ENCODE results near the gene LOX. TPM values are rescaled to one million over a fixed set of nuclear protein-coding genes. Genes with fewer than 3 reads are reported as not detected.

LOX gene
- total and polyA plus RNA-seq, 9 of the 15 experiments (the other 6 are each of a cell fraction or from before 2014, with no cell fraction given) = 0.06 to 0.09 TPM; not detected in 7

GRCh38 chr5:122050959-122051358, 27.1 kb downstream of the LOX start:
- no peaks in the 10 kb centered on the region for H3K9me3 ChIP-seq (replicated peaks; ENCODE audit: control insufficient read depth, insufficient read depth, low read depth, low read length)
- H3K4me3 ChIP-seq = no peak overlapping the region
- H3K36me3 ChIP-seq (ENCODE audit: control insufficient read depth, insufficient read depth, low read length) = no peaks in the 10 kb centered on the region
- FAIRE-seq (no peak), DNase-seq (ENCODE audit: extremely low read depth in 1 of 4, low spot score in 3 of 4) (no peak), ATAC-seq (no peak)
- ChIA-PET CTCF (ENCODE audit: low intra/inter-chr PET ratio) (no interaction called here), POLR2A (interaction anchor here (0.7 kb wide), 1 partner anchor 20 kb away, joined by 3 read pairs; no protein-coding TSS in a partner anchor)
- H2AFZ ChIP-seq (ENCODE audit: low read depth, low read length) = no peak overlapping the region
- no peaks in the 10 kb centered on the region for H3K27me3 ChIP-seq (ENCODE audit: control insufficient read depth in 2 of 2, insufficient read depth in 2 of 2, low read length in 2 of 2)
- H3K79me2 ChIP-seq (ENCODE audit: control insufficient read depth, insufficient read depth, low read length) = no peaks in the 10 kb centered on the region
- TF ChIP-seq C11orf30 (IDR thresholded peaks at IDR 0.05; ENCODE audit: low read depth) (peak; percentile 71), OTX1 (CRISPR knock-in tag; IDR thresholded peaks at IDR 0.05) (no peak), ZNF316 (IDR thresholded peaks at IDR 0.05) (peak; percentile 91)
- BruUV-seq (replicated peaks) = no TSS peak
- no peaks in the 10 kb centered on the region for H3K4me1 ChIP-seq (replicated peaks in 1 of 2; ENCODE audit: control insufficient read depth in 2 of 2, insufficient read depth in 2 of 2, low read length in 2 of 2)
- no peaks in the 10 kb centered on the region for H3K9me1 ChIP-seq (ENCODE audit: control insufficient read depth, insufficient read depth, low read length)
- no peak overlapping the region for H3K4me2 ChIP-seq (ENCODE audit: insufficient read depth, low read length)
- no peak overlapping the region for H3K9ac ChIP-seq (ENCODE audit: insufficient read depth in 1 of 2, low read depth in 2 of 2, low read length in 2 of 2)
- H3K27ac ChIP-seq (ENCODE audit: extremely low read depth, low read depth, low read length) = no peak overlapping the region
- in situ Hi-C loops (cut with MboI) (no loop called here), intact Hi-C loops (cut with micrococcal nuclease) (no loop called here)
- H4K20me1 ChIP-seq (replicated peaks; ENCODE audit: control insufficient read depth, insufficient read depth, low read length) = no peaks in the 10 kb centered on the region

GRCh38 chr5:122040636-122041302, 37.3 kb downstream of the LOX start:
- no peaks in the 10 kb centered on the region for H3K27me3 ChIP-seq (ENCODE audit: control insufficient read depth in 2 of 2, insufficient read depth in 2 of 2, low read length in 2 of 2)
- in situ Hi-C loops (cut with MboI) = no loop called here
- no TSS peak for BruUV-seq (replicated peaks)
- no peak overlapping the region for H3K27ac ChIP-seq (ENCODE audit: extremely low read depth, low read depth, low read length)
- no peaks in the 10 kb centered on the region for H3K79me2 ChIP-seq (ENCODE audit: control insufficient read depth, insufficient read depth, low read length)
- H3K4me3 ChIP-seq = no peak overlapping the region
- H3K4me1 ChIP-seq (replicated peaks in 1 of 2; ENCODE audit: control insufficient read depth in 2 of 2, insufficient read depth in 2 of 2, low read length in 2 of 2) = no peaks in the 10 kb centered on the region
- TF ChIP-seq ARID3A (IDR thresholded peaks at IDR 0.05; ENCODE audit: borderline replicate concordance, low read depth, low read length) (no peak), SAFB (IDR thresholded peaks at IDR 0.05; ENCODE audit: borderline replicate concordance, low read depth, low read length) (no peak), ZNF146 (CRISPR knock-in tag; IDR thresholded peaks at IDR 0.05; ENCODE audit: unreplicated experiment) (no peak), ID3 (CRISPR knock-in tag; IDR thresholded peaks at IDR 0.05) (no peak), ID3 (tag; IDR thresholded peaks at IDR 0.05) (no peak), TAF9B (IDR thresholded peaks at IDR 0.05; ENCODE audit: partially characterized antibody) (no peak), GTF2E2 (tag; IDR thresholded peaks at IDR 0.05) (no peak), MAFG (tag; conservative IDR thresholded peaks at IDR 0.05) (no peak), FUS (optimal IDR thresholded peaks at IDR 0.05; ENCODE audit: low read depth, low read length) (no peak)
- no peak overlapping the region for H3K9ac ChIP-seq (ENCODE audit: insufficient read depth in 1 of 2, low read depth in 2 of 2, low read length in 2 of 2)
- WGBS (ENCODE audit: insufficient coverage, low coverage, missing lambda C conversion rate) = 48% methylated on average over 3 of the region's 3 CpGs
- H3K9me1 ChIP-seq (ENCODE audit: control insufficient read depth, insufficient read depth, low read length) = no peaks in the 10 kb centered on the region
- POLR2A ChIA-PET = interaction anchor here (0.6 kb wide), 1 partner anchor 13 kb away, joined by 3 read pairs; no protein-coding TSS in a partner anchor
- ATAC-seq (no peak), FAIRE-seq (no peak), DNase-seq (ENCODE audit: extremely low read depth in 1 of 4, low spot score in 3 of 4) (no peak)
- intact Hi-C loops (cut with micrococcal nuclease) = no loop called here
- H3K36me3 ChIP-seq (ENCODE audit: control insufficient read depth, insufficient read depth, low read length) = no peaks in the 10 kb centered on the region
- no peaks in the 10 kb centered on the region; the same call in 1 of the 2 replicates for H3K9me3 ChIP-seq (replicated peaks; ENCODE audit: control insufficient read depth, insufficient read depth, low read depth, low read length)
- H2AFZ ChIP-seq (ENCODE audit: low read depth, low read length) = no peak overlapping the region
- H3K4me2 ChIP-seq (ENCODE audit: insufficient read depth, low read length) = no peak overlapping the region
- H4K20me1 ChIP-seq (replicated peaks; ENCODE audit: control insufficient read depth, insufficient read depth, low read length) = no peaks in the 10 kb centered on the region
- CTCF ChIA-PET (ENCODE audit: low intra/inter-chr PET ratio) = no interaction called here

Measured in K562 (cell line).